Mucosa of descending colon (tissue), 3 donors: ENCODE results near the gene ARGFX. TPM values are rescaled to one million over a fixed set of nuclear protein-coding genes. Genes with fewer than 3 reads are reported as not detected.

Experiments
- ATAC-seq: fragments of 200-7000 bp; cut with Tn5 transposase; one replicate; pipeline ENCODE4 v1.9.1; 2020; ENCODE audit warnings: mild to moderate bottlenecking, moderate library complexity
- DNase-seq, 3 donors: peaks; one replicate each; pipeline ENCODE4 v3.0.0-alpha.2; 2020
- H3K36me3 ChIP-seq: fragments of 200-600 bp; one replicate; pipeline ENCODE4 v1.8.0; 2021; ENCODE audit warnings: low read depth, mild to moderate bottlenecking
- H3K4me1 ChIP-seq: fragments of 200-600 bp; one replicate; pipeline ENCODE4 v1.8.0; 2021; ENCODE audit warnings: low read depth, mild to moderate bottlenecking
- H3K4me3 ChIP-seq: fragments of 200-600 bp; one replicate; pipeline ENCODE4 v1.8.0; 2021; ENCODE audit warnings: mild to moderate bottlenecking
- H3K9me3 ChIP-seq: fragments of 200-600 bp; one replicate; pipeline ENCODE4 v1.8.0; 2021; ENCODE audit warnings: mild to moderate bottlenecking
- CTCF ChIP-seq: fragments of 200-600 bp; IDR thresholded peaks from one replicate; pipeline ENCODE4 v1.8.0; 2022; ENCODE audit warnings: antibody characterized with exemption, mild to moderate bottlenecking
- intact Hi-C, 2 donors: fragments of 100-400 bp; cut with DNase I in 1 of 2; cut with micrococcal nuclease in 1 of 2; formaldehyde crosslinking; loops; one replicate each; pipeline versions ENCODE4 v1.11.0 to v1.11.1; 2022; cut with DNase I, micrococcal nuclease
- total RNA-seq, 3 donors: library from RNA; stranded (reverse); fragmentation: NEBNext Ultra II Directional in 2 of 3; extraction: Animal tissue kit (Norgen Biotek cat#: 25700) in 2 of 3; gene quantifications; one replicate each; pipeline versions ENCODE4 v1.2.1 to v1.2.4, GENCODE V29; 2021 to 2023
- donor health status: DM: no; HTN: no; CAD: no; lungs with moderate emphysema.
- donor health status: DM: no; HTN: no; CAD: no.
- donor health status: DM: no; HTN: yes; CAD: no.

ARGFX gene
- total RNA-seq, 3 donors from 2014 or later = not detected

- ATAC-seq = peak; percentile 34
- no peak for TF ChIP-seq CTCF
- intact Hi-C loops = no loop called here
- Histone ChIP-seq H3K4me3 (no peak overlapping the region), H3K9me3 (no peaks in the 10 kb centered on the region), H3K4me1 (no peaks in the 10 kb centered on the region), H3K36me3 (no peaks in the 10 kb centered on the region)
- DNase-seq = no peak
Observed at GRCh38 chr3:121601212-121601812, 33.6 kb downstream of the ARGFX start.

- no peak for DNase-seq
- no peaks in the 10 kb centered on the region for H3K36me3 ChIP-seq
- H3K4me3 ChIP-seq = no peak overlapping the region
- ATAC-seq = no peak
- no peaks in the 10 kb centered on the region for H3K4me1 ChIP-seq
- intact Hi-C loops = no loop called here
- no peak for TF ChIP-seq CTCF
- H3K9me3 ChIP-seq = no peaks in the 10 kb centered on the region
Observed at GRCh38 chr3:121604759-121605158, 37.0 kb downstream of the ARGFX start.

GRCh38 chr3:121606106-121606505 is 38.4 kb downstream of the ARGFX start:
- no peak for DNase-seq
- ATAC-seq = no peak
- intact Hi-C loops = no loop called here
- TF ChIP-seq CTCF = no peak
- Histone ChIP-seq H3K4me3 (no peak overlapping the region), H3K36me3 (no peaks in the 10 kb centered on the region), H3K4me1 (no peaks in the 10 kb centered on the region), H3K9me3 (no peaks in the 10 kb centered on the region)

Other genes starting within 250 kb of the ARGFX start
- gene POLQ, start 22.0 kb upstream of the ARGFX start, total RNA-seq = 1 to 10 TPM; 1.9 to 4.8 (median 3.2) TPM
- gene FBXO40, start 25.4 kb downstream of the ARGFX start, total RNA-seq = under 1 TPM in 1 of 3 donors, not detected in 2; 0.10 TPM
- gene HCLS1, start 93.0 kb downstream of the ARGFX start, total RNA-seq = 10 to 100 TPM in 2 of 3 donors, 1 to 10 TPM in 1; 8.8 to 32.1 (median 23.5) TPM
- 10 to 100 TPM; 65.1 to 86.9 (median 71.6) TPM for gene GOLGB1, start 181.8 kb downstream of the ARGFX start, total RNA-seq